ENCODE results near the gene ADGRA3.

ADGRA3 gene

GRCh38 chr4:22444813-22445212 lies 71.1 kb downstream of the ADGRA3 start:
- DNase-seq, result no peak
- H3K27me3 ChIP-seq (replicated peaks; ENCODE audit: insufficient read depth, low read length), result no peaks in the 10 kb centered on the region
- H3K27ac ChIP-seq (ENCODE audit: low read length), result peak overlapping the region; percentile 19; the same call in 1 of the 2 replicates
- H3K9ac ChIP-seq (ENCODE audit: low read length), result no peak overlapping the region
- H4K20me1 ChIP-seq (ENCODE audit: insufficient read depth, low read length), result no peaks in the 10 kb centered on the region
- no peak overlapping the region for H2AFZ ChIP-seq (ENCODE audit: low read length)
- no peaks in the 10 kb centered on the region for H3K9me2 ChIP-seq (replicated peaks; ENCODE audit: insufficient read depth, low read length)
- H3K4me1 ChIP-seq (ENCODE audit: low read length), result no peaks in the 10 kb centered on the region
- peaks cover 8% of the 10 kb centered on the region; the same call in 1 of the 2 replicates for H3F3A ChIP-seq (ENCODE audit: insufficient read depth, low read length)
- H3K79me2 ChIP-seq (ENCODE audit: low read length), result no peaks in the 10 kb centered on the region
- H3K9me3 ChIP-seq (replicated peaks; ENCODE audit: insufficient read depth, low read length), result no peaks in the 10 kb centered on the region
- no peak overlapping the region for H3K4me3 ChIP-seq (ENCODE audit: low read length)
- H3K4me2 ChIP-seq (ENCODE audit: low read depth, low read length), result peak overlapping the region; percentile 26; the same call in 1 of the 2 replicates
- no peaks in the 10 kb centered on the region for H3K36me3 ChIP-seq (replicated peaks; ENCODE audit: insufficient read depth, low read length)
- TF ChIP-seq EZH2 (optimal IDR thresholded peaks at IDR 0.05; ENCODE audit: low read depth, low read length) (no peak), EZH2phosphoT487 (IDR thresholded peaks at IDR 0.05; ENCODE audit: low read length) (no peak), CTCF (IDR thresholded peaks at IDR 0.05; ENCODE audit: low read length) (no peak)

GRCh38 chr4:22442956-22443355 lies 72.9 kb downstream of the ADGRA3 start:
- H3K9me2 ChIP-seq (replicated peaks; ENCODE audit: insufficient read depth, low read length), result no peaks in the 10 kb centered on the region
- H3K4me3 ChIP-seq (ENCODE audit: low read length), result no peak overlapping the region
- no peak overlapping the region for H3K9ac ChIP-seq (ENCODE audit: low read length)
- H4K20me1 ChIP-seq (ENCODE audit: insufficient read depth, low read length), result no peaks in the 10 kb centered on the region
- H3K36me3 ChIP-seq (replicated peaks; ENCODE audit: insufficient read depth, low read length), result no peaks in the 10 kb centered on the region
- H3K27ac ChIP-seq (ENCODE audit: low read length), result no peak overlapping the region
- no peaks in the 10 kb centered on the region for H3K4me1 ChIP-seq (ENCODE audit: low read length)
- H2AFZ ChIP-seq (ENCODE audit: low read length), result no peak overlapping the region
- no peak overlapping the region for H3K4me2 ChIP-seq (ENCODE audit: low read depth, low read length)
- peaks cover 8% of the 10 kb centered on the region; the same call in 1 of the 2 replicates for H3F3A ChIP-seq (ENCODE audit: insufficient read depth, low read length)
- TF ChIP-seq CTCF (IDR thresholded peaks at IDR 0.05; ENCODE audit: low read length), result no peak
- H3K79me2 ChIP-seq (ENCODE audit: low read length), result no peaks in the 10 kb centered on the region
- no peaks in the 10 kb centered on the region for H3K9me3 ChIP-seq (replicated peaks; ENCODE audit: insufficient read depth, low read length)
- H3K27me3 ChIP-seq (replicated peaks; ENCODE audit: insufficient read depth, low read length), result no peaks in the 10 kb centered on the region
- DNase-seq, result no peak

- no peaks in the 10 kb centered on the region for H3K4me1 ChIP-seq (ENCODE audit: low read length)
These were observed 74.9 kb downstream of the ADGRA3 start for GRCh38 chr4:22440999-22441398.

More at GRCh38 chr4:22440999-22441398, 74.9 kb downstream of the ADGRA3 start:
- no peak overlapping the region for H3K4me3 ChIP-seq (ENCODE audit: low read length)
- H4K20me1 ChIP-seq (ENCODE audit: insufficient read depth, low read length), result no peaks in the 10 kb centered on the region
- H3K9ac ChIP-seq (ENCODE audit: low read length), result no peak overlapping the region
- peaks cover 8% of the 10 kb centered on the region; the same call in 1 of the 2 replicates for H3F3A ChIP-seq (ENCODE audit: insufficient read depth, low read length)
- no peak for TF ChIP-seq CTCF (IDR thresholded peaks at IDR 0.05; ENCODE audit: low read length)
- no peak for TF ChIP-seq EZH2phosphoT487 (IDR thresholded peaks at IDR 0.05; ENCODE audit: low read length)
- no peak for TF ChIP-seq EZH2 (optimal IDR thresholded peaks at IDR 0.05; ENCODE audit: low read depth, low read length)
- no peaks in the 10 kb centered on the region for H3K79me2 ChIP-seq (ENCODE audit: low read length)
- H3K36me3 ChIP-seq (replicated peaks; ENCODE audit: insufficient read depth, low read length), result no peaks in the 10 kb centered on the region
- no peaks in the 10 kb centered on the region for H3K9me2 ChIP-seq (replicated peaks; ENCODE audit: insufficient read depth, low read length)
- no peak overlapping the region for H2AFZ ChIP-seq (ENCODE audit: low read length)
- H3K27ac ChIP-seq (ENCODE audit: low read length), result no peak overlapping the region
- no peaks in the 10 kb centered on the region for H3K27me3 ChIP-seq (replicated peaks; ENCODE audit: insufficient read depth, low read length)
- no peak overlapping the region for H3K4me2 ChIP-seq (ENCODE audit: low read depth, low read length)
- DNase-seq, result no peak
- H3K9me3 ChIP-seq (replicated peaks; ENCODE audit: insufficient read depth, low read length), result no peaks in the 10 kb centered on the region
